GM12872 (cell line): ENCODE data around the gene CMTM6.

ENCODE experiments used
- CTCF ChIP-seq: IDR thresholded peaks from 3 replicates; pipeline ENCODE4 v1.5.1; 2011; ENCODE audit warnings: low read depth, mild to moderate bottlenecking, low read length, moderate library complexity; ENCODE audit not compliant: insufficient read depth

The CMTM6 gene

GRCh38 chr3:32502118-32502945 is at the start of gene CMTM6:
Gene CMTM6 (minus strand): TSS chr3:32502852. CDS start chr3:32502745, 107 bp downstream.
- no peak for TF ChIP-seq CTCF

- no peak for TF ChIP-seq CTCF
Measured at GRCh38 chr3:32552013-32552412, 49.4 kb upstream of the CMTM6 start.

GRCh38 chr3:32551496-32551895 is 48.8 kb upstream of the CMTM6 start:
- no peak for TF ChIP-seq CTCF

GRCh38 chr3:32551087-32551486 is 48.4 kb upstream of the CMTM6 start:
- TF ChIP-seq CTCF, result no peak

- no peak for TF ChIP-seq CTCF
Measured at GRCh38 chr3:32545305-32545704, 42.7 kb upstream of the CMTM6 start.

- TF ChIP-seq CTCF, result no peak
Measured at GRCh38 chr3:32544894-32545293, 42.2 kb upstream of the CMTM6 start.

- no peak for TF ChIP-seq CTCF
Measured at GRCh38 chr3:32542807-32543206, 40.2 kb upstream of the CMTM6 start.
